Neural cell (in vitro differentiated cells): ENCODE results near the gene CISD3. TPM values are rescaled to one million over a fixed set of nuclear protein-coding genes. Genes with fewer than 3 reads are reported as not detected.

ENCODE experiments used
- H2AFZ ChIP-seq: fragments of 200-600, 300-800 bp; sonication (generic), shearing (Covaris generic); 2 replicates; pipeline ENCODE4 v1.6.0; 2014; ENCODE audit warnings: low read depth, mild to moderate bottlenecking, antibody characterized with exemption, low read length, moderate library complexity
- H3F3A ChIP-seq: fragments of 200-600 bp; shearing (Covaris generic); 2 replicates; pipeline ENCODE4 v1.6.1; 2016; ENCODE audit warnings: mild to moderate bottlenecking, moderate library complexity, mixed read lengths, antibody characterized with exemption, low read length; ENCODE audit not compliant: insufficient read depth, poor library complexity, severe bottlenecking
- H3K27ac ChIP-seq: fragments of 200-600, 300-800 bp; sonication (generic), shearing (Covaris generic); 2 replicates; pipeline ENCODE4 v1.5.1; 2014; ENCODE audit warnings: mild to moderate bottlenecking, low read length, moderate library complexity
- H3K27me3 ChIP-seq: fragments of 300-800, 200-600 bp; sonication (generic), shearing (Covaris generic); 2 replicates; pipeline ENCODE4 v1.6.0; 2014; ENCODE audit warnings: mild to moderate bottlenecking, low read depth, low read length, moderate library complexity; ENCODE audit not compliant: insufficient read depth
- H3K36me3 ChIP-seq: fragments of 300-800, 200-600 bp; sonication (generic), shearing (Covaris generic); 2 replicates; pipeline ENCODE4 v1.5.1; 2014; ENCODE audit warnings: mild to moderate bottlenecking, antibody characterized with exemption, low read length, moderate library complexity; ENCODE audit not compliant: insufficient read depth
- H3K4me2 ChIP-seq: fragments of 300-800, 200-600 bp; sonication (generic), shearing (Covaris generic); 2 replicates; pipeline ENCODE4 v1.6.0; 2014; ENCODE audit warnings: mild to moderate bottlenecking, low read length
- H3K4me3 ChIP-seq: fragments of 300-800, 200-600 bp; sonication (generic), shearing (Covaris generic); 2 replicates; pipeline ENCODE4 v1.5.1; 2014; ENCODE audit warnings: mild to moderate bottlenecking, low read length, moderate library complexity
- H3K79me2 ChIP-seq: fragments of 200-600 bp; shearing (Covaris generic); replicated peaks from 2 replicates; pipeline ENCODE4 v1.6.0; 2014; ENCODE audit warnings: mild to moderate bottlenecking, low read length, moderate library complexity; ENCODE audit not compliant: insufficient read depth
- H3K9ac ChIP-seq: fragments of 300-800, 200-600 bp; sonication (generic), shearing (Covaris generic); 2 replicates; pipeline ENCODE4 v1.6.1; 2016; ENCODE audit warnings: mild to moderate bottlenecking, low read length, mixed read lengths
- H3K9me2 ChIP-seq: fragments of 200-600 bp; shearing (Covaris generic); 2 replicates; pipeline ENCODE4 v1.6.1; 2016; ENCODE audit warnings: mild to moderate bottlenecking, low read length, mixed read lengths; ENCODE audit not compliant: insufficient read depth
- H3K9me3 ChIP-seq: fragments of 200-600, 300-800 bp; sonication (generic), shearing (Covaris generic); 2 replicates; pipeline ENCODE4 v1.6.1; 2016; ENCODE audit warnings: mild to moderate bottlenecking, mixed run types, low read length, moderate library complexity, mixed read lengths
- H4K20me1 ChIP-seq: fragments of 200-600 bp; shearing (Covaris generic); 2 replicates; pipeline ENCODE4 v1.6.1; 2016; ENCODE audit warnings: mild to moderate bottlenecking, mixed run types; ENCODE audit not compliant: insufficient read depth
- CTCF ChIP-seq: fragments of 450-650 bp; IDR thresholded peaks from 2 replicates; pipeline ENCODE4 v1.5.1; 2014; ENCODE audit warnings: antibody characterized with exemption, mild to moderate bottlenecking, moderate library complexity; ENCODE audit not compliant: poor library complexity, severe bottlenecking
- EP300 ChIP-seq: fragments of 450-650 bp; conservative IDR thresholded peaks from 2 replicates; pipeline ENCODE4 v1.6.1; 2014; ENCODE audit warnings: antibody characterized with exemption, mild to moderate bottlenecking, moderate library complexity; ENCODE audit not compliant: poor library complexity, severe bottlenecking
- EZH2 ChIP-seq: fragments of 200-600, 300-800 bp; shearing (Covaris generic), sonication (generic); IDR thresholded peaks from 2 replicates; pipeline ENCODE4 v1.6.1; 2014; ENCODE audit warnings: antibody characterized with exemption, low read length, borderline replicate concordance, mild to moderate bottlenecking; ENCODE audit not compliant: insufficient read depth, poor library complexity, severe bottlenecking
- MXI1 ChIP-seq: fragments of 450-650 bp; conservative IDR thresholded peaks from 2 replicates; pipeline ENCODE4 v1.6.1; 2014; ENCODE audit warnings: antibody characterized with exemption, mild to moderate bottlenecking; ENCODE audit not compliant: poor library complexity, severe bottlenecking
- POLR2AphosphoS5 ChIP-seq: IDR thresholded peaks from 2 replicates; pipeline ENCODE4 v1.6.1; 2012
- RAD21 ChIP-seq: fragments of 450-650 bp; conservative IDR thresholded peaks from 2 replicates; pipeline ENCODE4 v1.6.1; 2014; ENCODE audit warnings: antibody characterized with exemption, mild to moderate bottlenecking, moderate library complexity
- REST ChIP-seq: IDR thresholded peaks from 2 replicates; pipeline ENCODE4 v1.6.1; 2012; ENCODE audit warnings: borderline replicate concordance
- SMC3 ChIP-seq: fragments of 450-650 bp; conservative IDR thresholded peaks from 2 replicates; pipeline ENCODE4 v1.6.1; 2014; ENCODE audit warnings: antibody characterized with exemption, mild to moderate bottlenecking, moderate library complexity; ENCODE audit not compliant: poor library complexity
- TAF1 ChIP-seq: IDR thresholded peaks from 2 replicates; pipeline ENCODE4 v1.6.1; 2012; ENCODE audit warnings: low read depth
- polyA plus RNA-seq: library from polyadenylated mRNA; depleted of rRNA; stranded (reverse); fragments of >200 nt; gene quantifications from 2 replicates; pipeline ENCODE4 v1.2.3, GENCODE V29; 2014

The CISD3 gene
- polyA plus RNA-seq, 1 donor from 2014 or later = 1.2 TPM

GRCh38 chr17:38746004-38746848 is 16.1 kb downstream of the CISD3 start:
- H3F3A ChIP-seq = no peaks in the 10 kb centered on the region
- H3K9ac ChIP-seq = peak overlapping the region; percentile 100
- H3K4me2 ChIP-seq = peak overlapping the region; percentile 79
- peaks cover 74% of the 10 kb centered on the region for H3K79me2 ChIP-seq
- H3K27me3 ChIP-seq = no peaks in the 10 kb centered on the region
- H2AFZ ChIP-seq = no peak overlapping the region
- TF ChIP-seq CTCF = no peak
- no peak for TF ChIP-seq SMC3
- TF ChIP-seq TAF1 = peak; percentile 28
- TF ChIP-seq REST = peak; percentile 45
- no peak for TF ChIP-seq RAD21
- TF ChIP-seq MXI1 = no peak
- H3K4me3 ChIP-seq = peak overlapping the region; percentile 94
- H3K9me2 ChIP-seq = no peaks in the 10 kb centered on the region
- H3K36me3 ChIP-seq = no peaks in the 10 kb centered on the region
- H3K9me3 ChIP-seq = no peaks in the 10 kb centered on the region
- H4K20me1 ChIP-seq = peaks cover 10% of the 10 kb centered on the region
- H3K27ac ChIP-seq = peak overlapping the region; percentile 94

- H2AFZ ChIP-seq = no peak overlapping the region
- peak overlapping the region; percentile 94 for H3K27ac ChIP-seq
- H3K4me3 ChIP-seq = peak overlapping the region; percentile 94
- no peak for TF ChIP-seq TAF1
- TF ChIP-seq POLR2AphosphoS5 = no peak
- TF ChIP-seq SMC3 = no peak
- TF ChIP-seq RAD21 = no peak
- TF ChIP-seq REST = no peak
- TF ChIP-seq EZH2 = no peak
- no peak for TF ChIP-seq EP300
- no peak for TF ChIP-seq MXI1
- H3K4me2 ChIP-seq = peak overlapping the region; percentile 79
- peaks cover 3% of the 10 kb centered on the region for H4K20me1 ChIP-seq
- no peaks in the 10 kb centered on the region for H3K9me3 ChIP-seq
- H3K79me2 ChIP-seq = peaks cover 67% of the 10 kb centered on the region
- no peaks in the 10 kb centered on the region for H3K27me3 ChIP-seq
- no peaks in the 10 kb centered on the region for H3K36me3 ChIP-seq
- peak overlapping the region; percentile 100 for H3K9ac ChIP-seq
- H3F3A ChIP-seq = no peaks in the 10 kb centered on the region
- H3K9me2 ChIP-seq = no peaks in the 10 kb centered on the region
Measured at GRCh38 chr17:38746849-38747462, 16.8 kb downstream of the CISD3 start.
